ENCODE results near the gene TIGD3. TPM values are rescaled to one million over a fixed set of nuclear protein-coding genes. Genes with fewer than 3 reads are reported as not detected.

Gene TIGD3
- total and polyA plus RNA-seq, 2 of the 13 experiments (the other 11 are each of a cell fraction or from before 2014, with no cell fraction given): 0.49 to 4.9 TPM

DNA sequence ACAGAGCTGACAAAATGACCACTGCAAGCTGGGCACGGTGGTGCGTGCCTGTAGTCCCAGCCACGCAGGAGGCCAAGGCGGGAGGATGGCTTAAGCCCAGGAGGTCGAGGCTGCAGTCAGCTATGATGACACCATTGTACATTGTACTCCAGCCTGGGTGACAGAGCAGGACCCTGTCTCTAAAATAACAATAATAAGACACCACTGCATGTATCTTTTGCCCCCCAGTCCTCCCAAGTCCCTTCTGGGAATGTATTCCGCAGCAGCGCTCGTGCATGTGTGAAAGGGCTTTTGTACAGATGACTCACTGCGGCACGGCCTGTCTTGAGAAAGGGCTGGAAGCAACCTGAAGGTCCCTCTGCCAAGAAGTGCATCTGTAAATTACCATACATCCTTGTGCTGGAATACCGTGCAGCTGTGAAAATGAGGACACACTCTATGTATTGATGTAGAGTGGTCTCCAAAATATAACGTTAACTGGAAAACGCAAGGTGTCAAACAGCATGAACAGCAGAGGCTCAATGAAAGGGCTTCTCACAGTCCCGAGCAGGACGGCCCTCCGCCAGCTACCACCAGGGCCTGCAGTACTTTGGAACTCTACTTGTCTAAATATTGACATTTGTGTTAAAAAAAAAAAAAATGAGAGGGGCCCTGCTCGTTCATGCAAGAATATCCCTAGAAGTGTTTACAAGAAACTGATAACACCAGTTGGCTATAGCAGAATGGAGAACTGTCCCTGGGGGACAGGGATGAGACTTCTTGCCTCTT lies 48.9 kb upstream of the TIGD3 start (continued):
- TF ChIP-seq STAT6 (CRISPR knock-in tag; IDR thresholded peaks at IDR 0.05; ENCODE audit: borderline replicate concordance) (peak; percentile 26; the same call in 1 of the 2 replicates), ZNF296 (CRISPR knock-in tag; conservative IDR thresholded peaks at IDR 0.05) (no peak), FOXA1 (IDR thresholded peaks at IDR 0.05) (peak; percentile 77; the same call in 1 of the 2 replicates), FOXA1 (CRISPR knock-in tag; IDR thresholded peaks at IDR 0.05) (peak; percentile 87), ZNF766 (CRISPR knock-in tag; IDR thresholded peaks at IDR 0.05; ENCODE audit: borderline replicate concordance) (no peak), ZNF720 (CRISPR knock-in tag; IDR thresholded peaks at IDR 0.05) (no peak), MYC (CRISPR knock-in tag; IDR thresholded peaks at IDR 0.05; ENCODE audit: borderline replicate concordance) (no peak), SNAPC2 (CRISPR knock-in tag; IDR thresholded peaks at IDR 0.05) (no peak; the same call in 1 of the 2 replicates), ZNF672 (CRISPR knock-in tag; IDR thresholded peaks at IDR 0.05) (no peak), ZBTB39 (CRISPR knock-in tag; IDR thresholded peaks at IDR 0.05) (no peak), ZNF383 (CRISPR knock-in tag; IDR thresholded peaks at IDR 0.05; ENCODE audit: borderline replicate concordance) (no peak), BRCA1 (CRISPR knock-in tag; IDR thresholded peaks at IDR 0.05) (0 out of 2 replicates have a peak, but pooled peaks have one; percentile 53), POGK (CRISPR knock-in tag; conservative IDR thresholded peaks at IDR 0.05) (no peak), HNRNPH1 (optimal IDR thresholded peaks at IDR 0.05; ENCODE audit: low read depth, low read length) (no peak), ZFX (CRISPR knock-in tag; IDR thresholded peaks at IDR 0.05; ENCODE audit: low read depth) (peak; percentile 89), ZNF33A (CRISPR knock-in tag; IDR thresholded peaks at IDR 0.05; ENCODE audit: borderline replicate concordance) (0 out of 2 replicates have a peak, but pooled peaks have one; percentile 36)
- TF ChIP-seq, protein P1, sequence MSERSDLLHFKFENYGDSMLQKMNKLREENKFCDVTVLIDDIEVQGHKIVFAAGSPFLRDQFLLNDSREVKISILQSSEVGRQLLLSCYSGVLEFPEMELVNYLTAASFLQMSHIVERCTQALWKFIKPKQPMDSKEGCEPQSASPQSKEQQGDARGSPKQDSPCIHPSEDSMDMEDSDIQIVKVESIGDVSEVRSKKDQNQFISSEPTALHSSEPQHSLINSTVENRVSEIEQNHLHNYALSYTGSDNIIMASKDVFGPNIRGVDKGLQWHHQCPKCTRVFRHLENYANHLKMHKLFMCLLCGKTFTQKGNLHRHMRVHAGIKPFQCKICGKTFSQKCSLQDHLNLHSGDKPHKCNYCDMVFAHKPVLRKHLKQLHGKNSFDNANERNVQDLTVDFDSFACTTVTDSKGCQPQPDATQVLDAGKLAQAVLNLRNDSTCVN (CRISPR knock-in tag; IDR thresholded peaks at IDR 0.05; ENCODE audit: borderline replicate concordance): no peak; the same call in 1 of the 2 replicates
- TF ChIP-seq, protein P2, sequence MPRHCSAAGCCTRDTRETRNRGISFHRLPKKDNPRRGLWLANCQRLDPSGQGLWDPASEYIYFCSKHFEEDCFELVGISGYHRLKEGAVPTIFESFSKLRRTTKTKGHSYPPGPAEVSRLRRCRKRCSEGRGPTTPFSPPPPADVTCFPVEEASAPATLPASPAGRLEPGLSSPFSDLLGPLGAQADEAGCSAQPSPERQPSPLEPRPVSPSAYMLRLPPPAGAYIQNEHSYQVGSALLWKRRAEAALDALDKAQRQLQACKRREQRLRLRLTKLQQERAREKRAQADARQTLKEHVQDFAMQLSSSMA (CRISPR knock-in tag; IDR thresholded peaks at IDR 0.05): no peak
- TF ChIP-seq, protein P3, sequence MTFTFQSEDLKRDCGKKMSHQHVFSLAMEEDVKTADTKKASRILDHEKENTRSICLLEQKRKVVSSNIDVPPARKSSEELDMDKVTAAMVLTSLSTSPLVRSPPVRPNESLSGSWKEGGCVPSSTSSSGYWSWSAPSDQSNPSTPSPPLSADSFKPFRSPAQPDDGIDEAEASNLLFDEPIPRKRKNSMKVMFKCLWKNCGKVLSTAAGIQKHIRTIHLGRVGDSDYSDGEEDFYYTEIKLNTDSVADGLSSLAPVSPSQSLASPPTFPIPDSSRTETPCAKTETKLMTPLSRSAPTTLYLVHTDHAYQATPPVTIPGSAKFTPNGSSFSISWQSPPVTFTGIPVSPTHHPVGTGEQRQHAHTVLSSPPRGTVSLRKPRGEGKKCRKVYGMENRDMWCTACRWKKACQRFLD (CRISPR knock-in tag; IDR thresholded peaks at IDR 0.05; ENCODE audit: borderline replicate concordance): no peak
